ENCODE data around the gene SYPL1. TPM values are rescaled to one million over a fixed set of nuclear protein-coding genes. Genes with fewer than 3 reads are reported as not detected.

The SYPL1 gene
- total RNA-seq, 1 experiment from 2014 or later: 39.2 TPM

DNA sequence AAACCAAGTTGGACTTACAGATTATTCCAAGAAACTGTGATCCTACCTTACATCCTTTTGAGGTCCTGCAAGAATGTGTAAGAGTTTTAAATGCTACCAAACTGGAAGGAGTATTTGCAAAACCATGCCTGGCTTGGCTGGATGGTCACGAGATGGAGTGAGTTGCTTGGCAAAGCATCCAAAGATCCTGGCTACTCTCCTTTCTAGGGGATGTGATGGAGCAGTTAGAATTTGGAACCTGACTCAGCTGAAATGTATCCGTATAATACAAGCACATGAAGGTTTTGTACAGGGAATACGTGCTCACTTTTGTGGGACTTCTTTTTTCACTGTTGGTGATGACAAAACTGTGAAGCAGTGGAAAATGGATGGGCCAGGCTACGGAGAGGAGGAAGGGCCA is 13.3 kb upstream of the SYPL1 start:
- Histone ChIP-seq H2BK20ac (ENCODE audit: low read depth, low read length, poor library complexity, severe bottlenecking) (no peak overlapping the region), H4K5ac (ENCODE audit: insufficient read length, low read depth, low read length) (no peak overlapping the region), H3K14ac (ENCODE audit: insufficient read depth, low read length) (no peak overlapping the region), H3K79me1 (ENCODE audit: insufficient read depth, low read depth, low read length, poor library complexity, severe bottlenecking) (no peaks in the 10 kb centered on the region), H3K4me1 (ENCODE audit: insufficient read depth, low read length) (no peaks in the 10 kb centered on the region; the same call in 1 of the 2 replicates), H4K91ac (ENCODE audit: insufficient read length, low read depth, low read length) (no peak overlapping the region), H3K27me3 (ENCODE audit: insufficient read depth, low read length) (no peaks in the 10 kb centered on the region), H3T11ph (ENCODE audit: low read length) (no peak overlapping the region), H4K20me1 (ENCODE audit: control insufficient read depth, insufficient read depth, insufficient read length) (no peaks in the 10 kb centered on the region), H3K9ac (ENCODE audit: extremely low read depth, insufficient read length, low read length) (no peak overlapping the region), H4K8ac (replicated peaks; ENCODE audit: insufficient read length, low read depth, low read length) (no peak overlapping the region), H2BK12ac (ENCODE audit: insufficient read length, low read depth, low read length) (no peak overlapping the region), H2AFZ (ENCODE audit: low read length) (no peak overlapping the region), H3K79me2 (ENCODE audit: insufficient read depth, low read length) (no peaks in the 10 kb centered on the region), H2BK120ac (ENCODE audit: low read depth, low read length, poor library complexity, severe bottlenecking) (no peak overlapping the region), H2BK5ac (ENCODE audit: insufficient read length, low read length) (no peak overlapping the region), H3K4ac (ENCODE audit: low read depth, low read length) (no peak overlapping the region), H2BK15ac (ENCODE audit: low read depth, low read length) (no peak overlapping the region), H3K4me2 (ENCODE audit: insufficient read depth, insufficient read length, low read length) (no peak overlapping the region), H3K27ac (ENCODE audit: insufficient read length, low read depth, low read length) (no peak overlapping the region), H2AK5ac (ENCODE audit: insufficient read length, low read length) (no peak overlapping the region), H3K23ac (ENCODE audit: insufficient read length, low read depth, low read length) (no peak overlapping the region), H3K23me2 (ENCODE audit: insufficient read length, low read depth, low read length, poor library complexity, severe bottlenecking) (no peaks in the 10 kb centered on the region), H3K18ac (ENCODE audit: insufficient read length, low read depth, low read length) (no peak overlapping the region), H3K9me3 (ENCODE audit: control insufficient read depth, low read depth, low read length) (no peaks in the 10 kb centered on the region), H3K56ac (ENCODE audit: insufficient read length, low read depth, low read length) (no peak overlapping the region)
- Mint-ChIP-seq H3K4me3 (no peak overlapping the region), H3K27me3 (ENCODE audit: low read depth) (no peaks in the 10 kb centered on the region), H3K27ac (no peak overlapping the region), H3K9me3 (no peaks in the 10 kb centered on the region), H3K36me3 (ENCODE audit: insufficient read depth in 1 of 3, low read depth in 3 of 3) (no peaks in the 10 kb centered on the region), H3K4me1 (peaks cover 2 to 8% of the 10 kb centered on the region in 2 experiments; a peak in 3 of 4 replicates)
- WGBS (ENCODE audit: extremely low coverage, insufficient read length, low lambda C conversion rate): no CpG with 5 or more reads among the region's 4 CpGs
- TF ChIP-seq, protein P1, sequence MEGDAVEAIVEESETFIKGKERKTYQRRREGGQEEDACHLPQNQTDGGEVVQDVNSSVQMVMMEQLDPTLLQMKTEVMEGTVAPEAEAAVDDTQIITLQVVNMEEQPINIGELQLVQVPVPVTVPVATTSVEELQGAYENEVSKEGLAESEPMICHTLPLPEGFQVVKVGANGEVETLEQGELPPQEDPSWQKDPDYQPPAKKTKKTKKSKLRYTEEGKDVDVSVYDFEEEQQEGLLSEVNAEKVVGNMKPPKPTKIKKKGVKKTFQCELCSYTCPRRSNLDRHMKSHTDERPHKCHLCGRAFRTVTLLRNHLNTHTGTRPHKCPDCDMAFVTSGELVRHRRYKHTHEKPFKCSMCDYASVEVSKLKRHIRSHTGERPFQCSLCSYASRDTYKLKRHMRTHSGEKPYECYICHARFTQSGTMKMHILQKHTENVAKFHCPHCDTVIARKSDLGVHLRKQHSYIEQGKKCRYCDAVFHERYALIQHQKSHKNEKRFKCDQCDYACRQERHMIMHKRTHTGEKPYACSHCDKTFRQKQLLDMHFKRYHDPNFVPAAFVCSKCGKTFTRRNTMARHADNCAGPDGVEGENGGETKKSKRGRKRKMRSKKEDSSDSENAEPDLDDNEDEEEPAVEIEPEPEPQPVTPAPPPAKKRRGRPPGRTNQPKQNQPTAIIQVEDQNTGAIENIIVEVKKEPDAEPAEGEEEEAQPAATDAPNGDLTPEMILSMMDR (conservative IDR thresholded peaks at IDR 0.05): no peak
- no peak for DNase-seq

Measured in H9 (cell line).